Measurements from ENCODE around the gene VPS13D. TPM values are rescaled to one million over a fixed set of nuclear protein-coding genes. Genes with fewer than 3 reads are reported as not detected.

VPS13D gene
- total RNA-seq, 1 donor from 2014 or later: 68.2 TPM

- intact Hi-C loops (cut with DNase I): loop anchor here (2.0 kb wide), 1 partner anchor 62 kb away; the partner anchor contains the start of gene DHRS3
- no peak for DNase-seq (ENCODE audit: low spot score)
Measured at GRCh38 chr1:12556957-12557935, 327.4 kb downstream of the VPS13D start.

- intact Hi-C loops (cut with DNase I): no loop called here
- no peak for DNase-seq (ENCODE audit: low spot score)
Measured at GRCh38 chr1:12561121-12561520, 331.3 kb downstream of the VPS13D start.

Small RNA genes lying within 50 kb of the gene (microRNA-seq; reads per million reads assigned to microRNA genes)
- not detected for gene MIR4632

Other genes starting within 250 kb of the VPS13D start
- gene MFN2, start 249.6 kb upstream of the VPS13D start, total RNA-seq: 619 TPM
- gene MIIP, start 210.5 kb upstream of the VPS13D start, total RNA-seq: 18.7 TPM
- 1.4 TPM for gene TNFRSF8, start 166.7 kb upstream of the VPS13D start, total RNA-seq
- gene TNFRSF1B, start 63.0 kb upstream of the VPS13D start, total RNA-seq: 15.5 TPM